Tibial nerve (tissue), 4 donors: ENCODE measurements around the gene EVC2. TPM values are rescaled to one million over a fixed set of nuclear protein-coding genes. Genes with fewer than 3 reads are reported as not detected.
A peak's percentile ranks its signal among the peaks of the same experiment; 100 is the strongest.

ENCODE experiments used
- DNase-seq, 2 donors: peaks; one replicate each; pipeline ENCODE4 v3.0.0-alpha.2; 2019; ENCODE audit warnings: low spot score in 2 of 2
- H3K27ac ChIP-seq, 4 donors: fragments of 200-600 bp; sonication (generic) in 3 of 4; one replicate each; pipeline ENCODE4 v1.5.1; 2017 to 2019; ENCODE audit warnings: mild to moderate bottlenecking in 1 of 4
- H3K27me3 ChIP-seq, 2 donors: fragments of 200-600 bp; sonication (generic) in 1 of 2; one replicate each; pipeline versions ENCODE4 v1.5.1 to v1.6.0; 2017 to 2019
- H3K36me3 ChIP-seq, 3 donors: fragments of 200-600 bp; sonication (generic); one replicate each; pipeline ENCODE4 v1.5.1; 2018 to 2019
- H3K4me1 ChIP-seq, 4 donors: fragments of 200-600 bp; sonication (generic) in 3 of 4; one replicate each; pipeline ENCODE4 v1.5.1; 2017 to 2019
- H3K4me3 ChIP-seq, 4 donors: fragments of 200-600 bp; sonication (generic) in 3 of 4; one replicate each; pipeline ENCODE4 v1.5.1; 2017 to 2019; ENCODE audit warnings: mild to moderate bottlenecking in 1 of 4, moderate library complexity in 1 of 4
- H3K9me3 ChIP-seq, 4 donors: fragments of 200-600 bp; sonication (generic) in 3 of 4; one replicate each; pipeline ENCODE4 v1.5.1; 2017 to 2019
- CTCF ChIP-seq, 5 experiments: fragments of 200-600 bp in 3 of 5; fragments of 450-650 bp in 2 of 5; sonication (generic) in 3 of 5; IDR thresholded peaks; one replicate each; pipeline ENCODE4 v1.5.1; 2016 to 2019; ENCODE audit warnings: antibody characterized with exemption in 5 of 5, mild to moderate bottlenecking in 3 of 5, moderate library complexity in 2 of 5
- EP300 ChIP-seq, 2 donors: sonication (generic); formaldehyde crosslinking; IDR thresholded peaks; one replicate each; pipeline ENCODE4 v1.6.1; 2017; ENCODE audit warnings: antibody characterized with exemption in 2 of 2, mild to moderate bottlenecking in 1 of 2
- POLR2A ChIP-seq, 2 donors: fragments of 450-650 bp; IDR thresholded peaks; one replicate each; pipeline ENCODE4 v1.6.1; 2017; ENCODE audit warnings: antibody characterized with exemption in 2 of 2, mild to moderate bottlenecking in 2 of 2, moderate library complexity in 2 of 2
- WGBS, 2 donors: methylation state at CpG; one replicate each; pipeline ENCODE4 v1.1.5; 2018; 5-methylcytosine and 5-hydroxymethylcytosine counted together
- total RNA-seq, 4 donors: library from RNA; depleted of rRNA; stranded (reverse); fragments of >200 nt; gene quantifications; one replicate each; pipeline ENCODE4 v1.1.0, GENCODE V29; 2016

EVC2 gene
- total RNA-seq, 4 donors from 2014 or later, result 26.7 to 37.3 (median 29.0) TPM

- H3K27ac ChIP-seq, result no peak overlapping the region
- TF ChIP-seq CTCF (IDR thresholded peaks at IDR 0.05) (no peak), EP300 (IDR thresholded peaks at IDR 0.05) (no peak), POLR2A (IDR thresholded peaks at IDR 0.05) (no peak)
- no peaks in the 10 kb centered on the region for H3K27me3 ChIP-seq
- H3K9me3 ChIP-seq, result no peaks in the 10 kb centered on the region
- peaks cover 0 to 88% (median 0%) of the 10 kb centered on the region in 3 donors for H3K36me3 ChIP-seq
- DNase-seq, result no peak
- no peak overlapping the region for H3K4me3 ChIP-seq
- H3K4me1 ChIP-seq, result peaks cover 0 to 19% (median 8%) of the 10 kb centered on the region in 4 donors
- 90 to 95% methylated on average over 10 of the region's 10 CpGs for WGBS, 2 donors
These were observed 41.9 kb upstream of the EVC2 start for GRCh38 chr4:5750052-5750945.

- WGBS, 2 donors, result 92 to 95% methylated on average over 9 of the region's 9 CpGs
- Histone ChIP-seq H3K27ac (no peak overlapping the region), H3K27me3 (no peaks in the 10 kb centered on the region), H3K9me3 (no peaks in the 10 kb centered on the region), H3K4me3 (no peak overlapping the region), H3K4me1 (peaks cover 0 to 19% (median 8%) of the 10 kb centered on the region in 4 donors), H3K36me3 (peaks cover 0 to 84% (median 0%) of the 10 kb centered on the region in 3 donors)
- DNase-seq, result no peak
- TF ChIP-seq EP300 (IDR thresholded peaks at IDR 0.05), result no peak
- TF ChIP-seq POLR2A (IDR thresholded peaks at IDR 0.05), result no peak
- no peak for TF ChIP-seq CTCF (IDR thresholded peaks at IDR 0.05)
These were observed 41.2 kb upstream of the EVC2 start for GRCh38 chr4:5749568-5749967.

GRCh38 chr4:5747738-5748375 lies 39.5 kb upstream of the EVC2 start:
- no peak overlapping the region for H3K4me3 ChIP-seq
- 27 to 31% methylated on average over 11 of the region's 11 CpGs for WGBS, 2 donors
- H3K36me3 ChIP-seq, result peaks cover 0 to 84% (median 0%) of the 10 kb centered on the region in 3 donors
- no peaks in the 10 kb centered on the region for H3K27me3 ChIP-seq
- H3K4me1 ChIP-seq, result peaks cover 0 to 19% (median 8%) of the 10 kb centered on the region in 4 donors
- TF ChIP-seq CTCF (IDR thresholded peaks at IDR 0.05) (no peak), EP300 (IDR thresholded peaks at IDR 0.05) (peak in 1 of 2 donors; percentile 27)
- peak overlapping the region in 2 of 4 donors; percentile 20 to 68 for H3K27ac ChIP-seq
- H3K9me3 ChIP-seq, result no peaks in the 10 kb centered on the region
- peak in 1 of 2 donors; percentile 45 for DNase-seq

- Histone ChIP-seq H3K27me3 (no peaks in the 10 kb centered on the region), H3K27ac (peak overlapping the region in 1 of 4 donors; percentile 68), H3K4me1 (peaks cover 0 to 19% (median 8%) of the 10 kb centered on the region in 4 donors), H3K9me3 (no peaks in the 10 kb centered on the region), H3K36me3 (peaks cover 0 to 84% (median 0%) of the 10 kb centered on the region in 3 donors), H3K4me3 (no peak overlapping the region)
- TF ChIP-seq CTCF (IDR thresholded peaks at IDR 0.05) (no peak), POLR2A (IDR thresholded peaks at IDR 0.05) (no peak), EP300 (IDR thresholded peaks at IDR 0.05) (no peak)
- no peak for DNase-seq
- 65 to 72% methylated on average over 9 to 11 of the region's 12 CpGs for WGBS, 2 donors
These were observed 38.7 kb upstream of the EVC2 start for GRCh38 chr4:5746829-5747737.
